Endothelial cell of umbilical vein (primary cell): Measurements from ENCODE around the gene LPCAT3. TPM values are rescaled to one million over a fixed set of nuclear protein-coding genes. Genes with fewer than 3 reads are reported as not detected.
"Not testable (repeated sequence)": the region's sequence is repeated elsewhere in the genome, so short reads cannot be mapped to it uniquely, and the experiment has no call there.

Source experiments
- BruUV-seq: library from RNA; stranded (reverse); fragments of 400-500 nt; replicated peaks from 2 replicates; lab custom pipeline; 2021; lab: Mats Ljungman, UMichigan
- CTCF ChIA-PET: fragments of 300-600, 350-600 bp; sonication (Branson Sonifier 250); formaldehyde crosslinking; loops from one replicate; lab custom pipeline; 2021; ENCODE audit warnings: antibody characterized with exemption, inconsistent platforms; lab: Charles Lee
- POLR2A ChIA-PET: fragments of 300-600, 350-600 bp; sonication (Branson Sonifier 250); formaldehyde crosslinking; loops from one replicate; lab custom pipeline; 2021; ENCODE audit warnings: antibody characterized with exemption, inconsistent platforms; lab: Charles Lee
- DNase-seq: peaks from one replicate; pipeline ENCODE4 v3.0.0-alpha.2; 2011; ENCODE audit warnings: low read depth, low spot score
- FAIRE-seq: peaks from 2 replicates; lab custom pipeline; 2011; peaks lifted over from hg19 to GRCh38; lab: Jason Lieb, UNC
- H2AFZ ChIP-seq: 2 replicates; pipeline ENCODE4 v1.6.0; 2012; ENCODE audit warnings: low read depth, low read length, control low read depth, inconsistent platforms
- H3K27ac ChIP-seq: 2 replicates; pipeline ENCODE4 v1.5.1; 2011; ENCODE audit warnings: low read depth, mild to moderate bottlenecking, control low read depth, low read length, moderate library complexity; ENCODE audit not compliant: insufficient read depth
- H3K27me3 ChIP-seq, 2 experiments: 2 replicates each; pipeline versions ENCODE4 v1.6.0 to v1.6.1; 2011; ENCODE audit warnings: low read length in 2 of 2, mixed read lengths in 1 of 2; ENCODE audit not compliant: control insufficient read depth in 2 of 2, insufficient read depth in 2 of 2
- H3K36me3 ChIP-seq, 2 experiments: 2 replicates in 1 of 2; 3 replicates in 1 of 2; pipeline ENCODE4 v1.5.1; 2011; ENCODE audit warnings: low read length in 2 of 2, mild to moderate bottlenecking in 1 of 2, moderate library complexity in 1 of 2; ENCODE audit not compliant: control insufficient read depth in 2 of 2, insufficient read depth in 2 of 2; ENCODE audit errors: extremely low read depth in 1 of 2
- H3K4me1 ChIP-seq: 3 replicates; pipeline ENCODE4 v1.5.1; 2011; ENCODE audit warnings: mild to moderate bottlenecking, low read length; ENCODE audit not compliant: control insufficient read depth, insufficient read depth; ENCODE audit errors: extremely low read depth
- H3K4me2 ChIP-seq: 2 replicates; pipeline ENCODE4 v1.6.1; 2011; ENCODE audit warnings: low read length, control low read depth, mixed read lengths; ENCODE audit not compliant: insufficient read depth
- H3K4me3 ChIP-seq, 3 experiments: fragments of 200-600 bp in 1 of 3; sonication (generic), shearing (Covaris generic) in 1 of 3; replicated peaks in 1 of 3; 2 replicates each; pipeline ENCODE4 v1.5.1; 2011 to 2016; ENCODE audit warnings: control low read depth in 3 of 3, low read length in 3 of 3, mild to moderate bottlenecking in 2 of 3, inconsistent platforms in 1 of 3, low read depth in 1 of 3, moderate library complexity in 1 of 3; ENCODE audit not compliant: insufficient read depth in 1 of 3
- H3K79me2 ChIP-seq: 2 replicates; pipeline ENCODE4 v1.6.0; 2012; ENCODE audit warnings: low read length, inconsistent platforms; ENCODE audit not compliant: control insufficient read depth, insufficient read depth
- H3K9ac ChIP-seq: replicated peaks from 2 replicates; pipeline ENCODE3; 2011; ENCODE audit warnings: low read length, control low read depth; ENCODE audit not compliant: insufficient read depth; ENCODE audit errors: extremely low read depth
- H3K9me1 ChIP-seq: replicated peaks from 3 replicates; pipeline ENCODE4 v1.6.0; 2011; ENCODE audit warnings: mild to moderate bottlenecking, low read length; ENCODE audit not compliant: control insufficient read depth, insufficient read depth; ENCODE audit errors: extremely low read depth
- H3K9me3 ChIP-seq: replicated peaks from 2 replicates; pipeline ENCODE4 v1.5.1; 2012; ENCODE audit warnings: low read length, inconsistent platforms; ENCODE audit not compliant: control insufficient read depth, insufficient read depth
- H4K20me1 ChIP-seq: replicated peaks from 2 replicates; pipeline ENCODE3; 2011; ENCODE audit warnings: mild to moderate bottlenecking, low read length; ENCODE audit not compliant: control insufficient read depth, insufficient read depth; ENCODE audit errors: extremely low read depth
- CTCF ChIP-seq, 2 donors: IDR thresholded peaks; 1 replicate in 1 of 2; 2 replicates in 1 of 2; pipeline ENCODE4 v1.5.1; 2011; ENCODE audit warnings: low read length in 2 of 2, mild to moderate bottlenecking in 2 of 2, moderate library complexity in 2 of 2, control low read depth in 1 of 2, inconsistent platforms in 1 of 2, low read depth in 1 of 2; ENCODE audit not compliant: insufficient read depth in 1 of 2; ENCODE audit errors: extremely low read depth in 1 of 2
- EZH2 ChIP-seq: IDR thresholded peaks from 2 replicates; pipeline ENCODE4 v1.6.1; 2012; ENCODE audit warnings: borderline replicate concordance, low read depth, mild to moderate bottlenecking, moderate library complexity, low read length, inconsistent platforms; ENCODE audit not compliant: severe bottlenecking
- FOS ChIP-seq: IDR thresholded peaks from 2 replicates; pipeline ENCODE4 v1.6.1; 2011; ENCODE audit warnings: mild to moderate bottlenecking, low read length, moderate library complexity, borderline replicate concordance; ENCODE audit not compliant: insufficient read depth
- GATA2 ChIP-seq: IDR thresholded peaks from 2 replicates; pipeline ENCODE4 v1.7.0; 2011; ENCODE audit warnings: low read depth, mild to moderate bottlenecking, moderate library complexity, mixed read lengths, low read length; ENCODE audit not compliant: insufficient read length, insufficient read depth
- JUN ChIP-seq: IDR thresholded peaks from 2 replicates; pipeline ENCODE4 v1.6.1; 2011; ENCODE audit warnings: borderline replicate concordance, low read depth; ENCODE audit not compliant: insufficient read length, insufficient read depth
- MYC ChIP-seq: IDR thresholded peaks from one replicate; pipeline ENCODE4 v1.6.1; 2011; ENCODE audit warnings: mild to moderate bottlenecking, low read depth, low read length
- POLR2A ChIP-seq: IDR thresholded peaks from 2 replicates; pipeline ENCODE4 v1.6.1; 2012; ENCODE audit warnings: low read depth, mild to moderate bottlenecking, control low read depth, low read length
- POLR2AphosphoS5 ChIP-seq: IDR thresholded peaks from 2 replicates; pipeline ENCODE4 v1.6.1; 2012; ENCODE audit warnings: low read depth, mild to moderate bottlenecking, control low read depth, low read length, moderate library complexity; ENCODE audit not compliant: insufficient read depth
- dilution Hi-C: fragments of 300-500 bp; cut with MboI; formaldehyde crosslinking; loops from one replicate; pipeline ENCODE4 v1.15.0; 2019; ENCODE audit warnings: low sequenced_read_pairs; ENCODE audit not compliant: extremely low pct_ligation_motif_present
- intact Hi-C: fragments of 100-400 bp; cut with micrococcal nuclease; formaldehyde crosslinking; loops from one replicate; pipeline ENCODE4 v1.10.0; 2022
- polyA plus RNA-seq, 4 experiments: library from polyadenylated mRNA; depleted of rRNA in 3 of 4; stranded (reverse) in 3 of 4; unstranded in 1 of 4; fragments of >200 nt; gene quantifications; 2 replicates each; pipeline versions ENCODE4 v1.2.1 to v1.2.3, GENCODE V29; 2011 to 2012; ENCODE audit warnings: missing spikeins in 1 of 4
- total RNA-seq: library from RNA; stranded (reverse); gene quantifications from 2 replicates; pipeline ENCODE4 v1.2.3, GENCODE V29; 2021
- TF ChIP-seq, protein P1 (sequence below): IDR thresholded peaks from 2 replicates; pipeline ENCODE4 v1.6.1; 2011; ENCODE audit not compliant: insufficient read depth, insufficient read length

LPCAT3 gene
- total and polyA plus RNA-seq, 2 donors (not counting 3 experiments of a cell fraction or from before 2014, with no cell fraction given), result 29.5 to 36.0 TPM

GRCh38 chr12:7058163-7058845 is 40.0 kb upstream of the LPCAT3 start:
- Histone ChIP-seq H3K4me1 (no peaks in the 10 kb centered on the region), H3K9me3 (no peaks in the 10 kb centered on the region), H3K9ac (no peak overlapping the region), H2AFZ (no peak overlapping the region), H3K4me2 (no peak overlapping the region), H3K9me1 (no peaks in the 10 kb centered on the region), H4K20me1 (no peaks in the 10 kb centered on the region), H3K4me3 (no peak overlapping the region), H3K27me3 (peaks cover 25 to 29% of the 10 kb centered on the region in 2 experiments), H3K79me2 (no peaks in the 10 kb centered on the region), H3K27ac (no peak overlapping the region), H3K36me3 (no peaks in the 10 kb centered on the region)
- ChIA-PET CTCF (interaction anchor here (0.6 to 4.3 kb wide), 3 partner anchors 14 to 182 kb away, joined by 3 to 21 read pairs (median 7); partner anchors contain the start of gene C1RL), POLR2A (no interaction called here)
- dilution Hi-C loops (no loop called here), intact Hi-C loops (no loop called here)
- no TSS peak for BruUV-seq
- FAIRE-seq, result no peak
- no peak for TF ChIP-seq POLR2A
- no peak for TF ChIP-seq MYC
- TF ChIP-seq GATA2, result no peak
- no peak for TF ChIP-seq EZH2
- no peak for TF ChIP-seq JUN
- TF ChIP-seq CTCF (IDR thresholded peaks at IDR 0.05; ENCODE audit: extremely low read depth in 1 of 2, insufficient read depth in 1 of 2, low read depth in 1 of 2, low read length in 2 of 2), result no peak
- TF ChIP-seq POLR2AphosphoS5, result no peak
- TF ChIP-seq FOS, result no peak
- TF ChIP-seq, protein P1, sequence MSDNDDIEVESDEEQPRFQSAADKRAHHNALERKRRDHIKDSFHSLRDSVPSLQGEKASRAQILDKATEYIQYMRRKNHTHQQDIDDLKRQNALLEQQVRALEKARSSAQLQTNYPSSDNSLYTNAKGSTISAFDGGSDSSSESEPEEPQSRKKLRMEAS, result no peak
- DNase-seq, result no peak

GRCh38 chr12:7055736-7056135 is 37.5 kb upstream of the LPCAT3 start:
- intact Hi-C loops, H3K9me3 ChIP-seq, H4K20me1 ChIP-seq, POLR2A ChIA-PET, H3K36me3 ChIP-seq, H3K79me2 ChIP-seq, FAIRE-seq, H3K4me3 ChIP-seq, BruUV-seq, H2AFZ ChIP-seq, H3K9me1 ChIP-seq, dilution Hi-C loops, H3K4me1 ChIP-seq, H3K27ac ChIP-seq, DNase-seq, CTCF ChIA-PET, H3K9ac ChIP-seq, H3K4me2 ChIP-seq: not testable (repeated sequence)
- peaks cover 28 to 36% of the 10 kb centered on the region in 2 experiments for H3K27me3 ChIP-seq
